HG03025 (cell line): Measurements from ENCODE around the gene IFNA13.

Source experiments
- ATAC-seq: cut with Tn5 transposase; IDR thresholded peaks from one replicate; pipeline ENCODE4 v1.9.1; 2021; ENCODE audit warnings: mild to moderate bottlenecking, moderate library complexity; ENCODE audit not compliant: unreplicated experiment, low FRiP score

Gene IFNA13

GRCh38 chr9:21362287-21362686 lies 5.6 kb downstream of the IFNA13 start:
- ATAC-seq, result no peak

- peak; percentile 89 for ATAC-seq
These were observed 10.1 kb downstream of the IFNA13 start for GRCh38 chr9:21357479-21358460.

GRCh38 chr9:21350787-21351186 lies 17.1 kb downstream of the IFNA13 start, which contains the start of gene IFNA6:
Gene IFNA6 (minus strand): TSS chr9:21350887. CDS start chr9:21350887, 0 bp downstream.
- peak; percentile 79 for ATAC-seq

GRCh38 chr9:21348430-21348970 lies 19.4 kb downstream of the IFNA13 start:
- no peak for ATAC-seq

GRCh38 chr9:21340735-21341134 lies 27.1 kb downstream of the IFNA13 start:
- no peak for ATAC-seq

- no peak for ATAC-seq
These were observed 31.4 kb downstream of the IFNA13 start for GRCh38 chr9:21336457-21336856.

GRCh38 chr9:21334701-21335632 lies 32.9 kb downstream of the IFNA13 start, which contains the start of gene KLHL9:
Gene KLHL9 (minus strand): TSS chr9:21335404. CDS start chr9:21334859, 545 bp downstream.
- peak; percentile 94 for ATAC-seq

- ATAC-seq, result no peak
These were observed 34.6 kb downstream of the IFNA13 start for GRCh38 chr9:21333226-21333625.

GRCh38 chr9:21331676-21332402 lies 36.0 kb downstream of the IFNA13 start:
- no peak for ATAC-seq

- ATAC-seq, result peak; percentile 77
These were observed 41.2 kb downstream of the IFNA13 start for GRCh38 chr9:21326526-21327139.

- ATAC-seq, result no peak
These were observed 43.8 kb downstream of the IFNA13 start for GRCh38 chr9:21324047-21324446.

- no peak for ATAC-seq
These were observed 44.9 kb downstream of the IFNA13 start for GRCh38 chr9:21322911-21323461.

GRCh38 chr9:21320465-21320864 lies 47.4 kb downstream of the IFNA13 start:
- no peak for ATAC-seq

GRCh38 chr9:21317956-21318923 lies 49.6 kb downstream of the IFNA13 start:
- no peak for ATAC-seq
